ENCODE measurements around the gene MYH10. TPM values are rescaled to one million over a fixed set of nuclear protein-coding genes. Genes with fewer than 3 reads are reported as not detected.
A peak's percentile ranks its signal among the peaks of the same experiment; 100 is the strongest.

The MYH10 gene
- total and polyA plus RNA-seq, 2 experiments from 2014 or later = 46.8 to 69.5 TPM

GRCh38 chr17:8448310-8448709 lies 182.2 kb downstream of the MYH10 start:
- H3K27me3 ChIP-seq (replicated peaks; ENCODE audit: insufficient read depth) = no peaks in the 10 kb centered on the region
- TF ChIP-seq EZH2phosphoT487 (IDR thresholded peaks at IDR 0.05; ENCODE audit: insufficient read depth, low read depth) (no peak), EZH2 (IDR thresholded peaks at IDR 0.05; ENCODE audit: insufficient read depth, poor library complexity, severe bottlenecking) (no peak)
- H3K36me3 ChIP-seq (ENCODE audit: low read depth) = peaks cover 87% of the 10 kb centered on the region
- H3K9me3 ChIP-seq (ENCODE audit: low read depth) = no peaks in the 10 kb centered on the region
- WGBS, 2 experiments (ENCODE audit: low coverage in 1 of 2, low lambda C conversion rate in 2 of 2, missing lambda C conversion rate in 2 of 2) = 66 to 78% methylated on average over 3 of the region's 3 CpGs
- H3K4me3 ChIP-seq = no peak overlapping the region
- H3K79me2 ChIP-seq (ENCODE audit: insufficient read depth) = peaks cover 100% of the 10 kb centered on the region
- no peak overlapping the region for H3K27ac ChIP-seq
- peaks cover 15% of the 10 kb centered on the region; the same call in 1 of the 2 replicates for H3F3A ChIP-seq (ENCODE audit: insufficient read depth)
- no peak overlapping the region for H3K9ac ChIP-seq
- no peak overlapping the region for H2AFZ ChIP-seq
- in situ Hi-C loops (cut with MboI) = no loop called here
- H3K9me2 ChIP-seq (ENCODE audit: insufficient read depth) = no peaks in the 10 kb centered on the region
- no peaks in the 10 kb centered on the region for H3K4me1 ChIP-seq (ENCODE audit: insufficient read depth)
- peaks cover 7% of the 10 kb centered on the region; the same call in 1 of the 2 replicates for H4K20me1 ChIP-seq (ENCODE audit: insufficient read depth)
- no peak overlapping the region for H3K4me2 ChIP-seq (ENCODE audit: unreplicated experiment)
- DNase-seq = no peak

- DNase-seq = no peak
- H2AFZ ChIP-seq = no peak overlapping the region
- H3K4me1 ChIP-seq (ENCODE audit: insufficient read depth) = no peaks in the 10 kb centered on the region
- H3K4me2 ChIP-seq (ENCODE audit: unreplicated experiment) = no peak overlapping the region
- H4K20me1 ChIP-seq (ENCODE audit: insufficient read depth) = peaks cover 7% of the 10 kb centered on the region; the same call in 1 of the 2 replicates
- peaks cover 100% of the 10 kb centered on the region for H3K79me2 ChIP-seq (ENCODE audit: insufficient read depth)
- no peaks in the 10 kb centered on the region for H3K9me2 ChIP-seq (ENCODE audit: insufficient read depth)
- H3K27ac ChIP-seq = no peak overlapping the region
- H3K27me3 ChIP-seq (replicated peaks; ENCODE audit: insufficient read depth) = no peaks in the 10 kb centered on the region
- in situ Hi-C loops (cut with MboI) = no loop called here
- no peak overlapping the region for H3K9ac ChIP-seq
- 83 to 92% methylated on average over 3 to 4 of the region's 4 CpGs for WGBS, 2 experiments (ENCODE audit: low coverage in 1 of 2, low lambda C conversion rate in 2 of 2, missing lambda C conversion rate in 2 of 2)
- H3K36me3 ChIP-seq (ENCODE audit: low read depth) = peaks cover 81% of the 10 kb centered on the region
- no peaks in the 10 kb centered on the region for H3K9me3 ChIP-seq (ENCODE audit: low read depth)
- H3F3A ChIP-seq (ENCODE audit: insufficient read depth) = peaks cover 15% of the 10 kb centered on the region; the same call in 1 of the 2 replicates
- TF ChIP-seq EZH2phosphoT487 (IDR thresholded peaks at IDR 0.05; ENCODE audit: insufficient read depth, low read depth) = no peak
- TF ChIP-seq EZH2 (IDR thresholded peaks at IDR 0.05; ENCODE audit: insufficient read depth, poor library complexity, severe bottlenecking) = no peak
- H3K4me3 ChIP-seq = no peak overlapping the region
Measured at GRCh38 chr17:8447799-8448198, 182.7 kb downstream of the MYH10 start.

- Histone ChIP-seq H3K9me2 (ENCODE audit: insufficient read depth) (no peaks in the 10 kb centered on the region), H3K79me2 (ENCODE audit: insufficient read depth) (peaks cover 100% of the 10 kb centered on the region), H2AFZ (no peak overlapping the region), H4K20me1 (ENCODE audit: insufficient read depth) (peaks cover 16% of the 10 kb centered on the region), H3K27ac (no peak overlapping the region), H3K4me3 (no peak overlapping the region), H3K27me3 (replicated peaks; ENCODE audit: insufficient read depth) (no peaks in the 10 kb centered on the region), H3K9ac (0 out of 2 replicates have a peak overlapping the region, but pooled peaks have one; percentile 8), H3K9me3 (ENCODE audit: low read depth) (no peaks in the 10 kb centered on the region), H3F3A (ENCODE audit: insufficient read depth) (peaks cover 29% of the 10 kb centered on the region; the same call in 1 of the 2 replicates), H3K4me2 (ENCODE audit: unreplicated experiment) (no peak overlapping the region), H3K4me1 (ENCODE audit: insufficient read depth) (peaks cover 17% of the 10 kb centered on the region), H3K36me3 (ENCODE audit: low read depth) (peaks cover 62% of the 10 kb centered on the region)
- TF ChIP-seq EZH2 (IDR thresholded peaks at IDR 0.05; ENCODE audit: insufficient read depth, poor library complexity, severe bottlenecking) (no peak), EZH2phosphoT487 (IDR thresholded peaks at IDR 0.05; ENCODE audit: insufficient read depth, low read depth) (no peak)
- WGBS, 2 experiments (ENCODE audit: low coverage in 1 of 2, low lambda C conversion rate in 2 of 2, missing lambda C conversion rate in 2 of 2) = 9 to 16% methylated on average over 4 of the region's 4 CpGs
- in situ Hi-C loops (cut with MboI) = no loop called here
- no peak for DNase-seq
Measured at GRCh38 chr17:8445536-8445935, 185.0 kb downstream of the MYH10 start.

- Histone ChIP-seq H3K4me1 (ENCODE audit: insufficient read depth) (peaks cover 18% of the 10 kb centered on the region), H4K20me1 (ENCODE audit: insufficient read depth) (peaks cover 21% of the 10 kb centered on the region), H3K9ac (no peak overlapping the region), H3K27ac (no peak overlapping the region), H3K4me2 (ENCODE audit: unreplicated experiment) (no peak overlapping the region), H3K4me3 (no peak overlapping the region), H3K9me2 (ENCODE audit: insufficient read depth) (no peaks in the 10 kb centered on the region), H3F3A (ENCODE audit: insufficient read depth) (peaks cover 35% of the 10 kb centered on the region; the same call in 1 of the 2 replicates), H3K9me3 (ENCODE audit: low read depth) (no peaks in the 10 kb centered on the region), H3K79me2 (ENCODE audit: insufficient read depth) (peaks cover 100% of the 10 kb centered on the region), H3K27me3 (replicated peaks; ENCODE audit: insufficient read depth) (no peaks in the 10 kb centered on the region), H2AFZ (no peak overlapping the region), H3K36me3 (ENCODE audit: low read depth) (peaks cover 63% of the 10 kb centered on the region)
- DNase-seq = no peak
- WGBS, 2 experiments (ENCODE audit: low coverage in 1 of 2, low lambda C conversion rate in 2 of 2, missing lambda C conversion rate in 2 of 2) = 64 to 70% methylated on average over 4 of the region's 4 CpGs
- TF ChIP-seq EZH2 (IDR thresholded peaks at IDR 0.05; ENCODE audit: insufficient read depth, poor library complexity, severe bottlenecking) = no peak
- no peak for TF ChIP-seq EZH2phosphoT487 (IDR thresholded peaks at IDR 0.05; ENCODE audit: insufficient read depth, low read depth)
- in situ Hi-C loops (cut with MboI) = no loop called here
Measured at GRCh38 chr17:8444494-8444893, 186.0 kb downstream of the MYH10 start.
